IMR-90 (cell line): Measurements from ENCODE around the gene FAM168A. TPM values are rescaled to one million over a fixed set of nuclear protein-coding genes. Genes with fewer than 3 reads are reported as not detected.

Experiments
- ATAC-seq: fragments of 200-7000 bp; cut with Tn5 transposase; 2 replicates; pipeline ENCODE4 v1.9.1; 2020; ENCODE audit warnings: low read depth, mild to moderate bottlenecking, moderate library complexity
- BruUV-seq: library from RNA; stranded (reverse); fragments of 400-500 nt; replicated peaks from 2 replicates; lab custom pipeline; 2021; lab: Mats Ljungman, UMichigan
- CTCF ChIA-PET: fragments of 300-600 bp; formaldehyde crosslinking; extraction: SDS; loops from one replicate; lab custom pipeline; 2021; ENCODE audit warnings: antibody characterized with exemption; lab: Yijun Ruan, JAX
- POLR2A ChIA-PET: fragments of 300-600 bp; sonication (Branson Sonifier 250); formaldehyde crosslinking; loops from one replicate; lab custom pipeline; 2022; ENCODE audit warnings: antibody characterized with exemption; ENCODE audit not compliant: unreplicated experiment; lab: Charles Lee
- DNase-seq: peaks from one replicate; pipeline ENCODE4 v3.0.0; 2013
- H2AFZ ChIP-seq: replicated peaks from 2 replicates; pipeline ENCODE3; 2013; ENCODE audit warnings: low read length, mild to moderate bottlenecking; ENCODE audit not compliant: poor library complexity
- H2AK5ac ChIP-seq: 2 replicates; pipeline ENCODE4 v1.6.1; 2013; ENCODE audit warnings: low read depth, low read length, inconsistent platforms
- H2AK9ac ChIP-seq: replicated peaks from 2 replicates; pipeline ENCODE3; 2013; ENCODE audit warnings: mild to moderate bottlenecking, low read depth, low read length, moderate library complexity; ENCODE audit not compliant: poor library complexity
- H2BK120ac ChIP-seq: 2 replicates; pipeline ENCODE4 v1.6.1; 2013; ENCODE audit warnings: low read depth, low read length, inconsistent platforms
- H2BK15ac ChIP-seq: 3 replicates; pipeline ENCODE4 v1.6.1; 2013; ENCODE audit warnings: low read depth, low read length, inconsistent platforms
- H2BK20ac ChIP-seq: 2 replicates; pipeline ENCODE4 v1.6.1; 2013; ENCODE audit warnings: low read depth, mild to moderate bottlenecking, inconsistent platforms, low read length, moderate library complexity
- H2BK5ac ChIP-seq: 2 replicates; pipeline ENCODE4 v1.6.1; 2013; ENCODE audit warnings: mild to moderate bottlenecking, low read depth, low read length, inconsistent platforms; ENCODE audit not compliant: poor library complexity, severe bottlenecking
- H3K14ac ChIP-seq: replicated peaks from 2 replicates; pipeline ENCODE4 v1.6.1; 2013; ENCODE audit warnings: low read depth, low read length, inconsistent platforms
- H3K18ac ChIP-seq: 2 replicates; pipeline ENCODE4 v1.6.1; 2013; ENCODE audit warnings: low read depth, low read length, control low read depth
- H3K23ac ChIP-seq: 2 replicates; pipeline ENCODE4 v1.6.1; 2013; ENCODE audit warnings: low read depth, low read length, inconsistent platforms
- H3K27ac ChIP-seq: 2 replicates; pipeline ENCODE4 v1.5.1; 2013; ENCODE audit warnings: mild to moderate bottlenecking, control low read depth, low read length; ENCODE audit not compliant: insufficient read depth
- H3K27me3 ChIP-seq: 2 replicates; pipeline ENCODE4 v1.6.1; 2013; ENCODE audit warnings: low read length; ENCODE audit not compliant: control insufficient read depth, insufficient read depth
- H3K36me3 ChIP-seq: 2 replicates; pipeline ENCODE4 v1.6.1; 2013; ENCODE audit warnings: low read length, mixed read lengths; ENCODE audit not compliant: control insufficient read depth, insufficient read depth
- H3K4ac ChIP-seq: 2 replicates; pipeline ENCODE4 v1.6.1; 2013; ENCODE audit warnings: low read depth, low read length, inconsistent platforms
- H3K4me1 ChIP-seq: 2 replicates; pipeline ENCODE4 v1.6.1; 2013; ENCODE audit warnings: low read length, mixed read lengths; ENCODE audit not compliant: control insufficient read depth, insufficient read depth
- H3K4me2 ChIP-seq: 2 replicates; pipeline ENCODE4 v1.6.1; 2013; ENCODE audit warnings: low read depth, mild to moderate bottlenecking, control low read depth, low read length, moderate library complexity
- H3K4me3 ChIP-seq: 2 replicates; pipeline ENCODE4 v1.5.1; 2013; ENCODE audit warnings: low read depth, mild to moderate bottlenecking, control low read depth, low read length, moderate library complexity; ENCODE audit not compliant: insufficient read depth
- H3K56ac ChIP-seq: 2 replicates; pipeline ENCODE4 v1.6.1; 2013; ENCODE audit warnings: low read length, inconsistent platforms; ENCODE audit not compliant: insufficient read depth; ENCODE audit errors: extremely low read depth
- H3K79me1 ChIP-seq, 2 experiments: 2 replicates each; pipeline ENCODE4 v1.6.1; 2013; ENCODE audit warnings: low read length in 2 of 2, inconsistent platforms in 1 of 2, low read depth in 1 of 2
- H3K9ac ChIP-seq: 2 replicates; pipeline ENCODE4 v1.6.1; 2013; ENCODE audit warnings: low read depth, low read length, control low read depth
- H3K9me1 ChIP-seq: 2 replicates; pipeline ENCODE4 v1.6.1; 2013; ENCODE audit warnings: low read length, inconsistent platforms; ENCODE audit not compliant: insufficient read depth
- H3K9me3 ChIP-seq: 2 replicates; pipeline ENCODE4 v1.6.1; 2013; ENCODE audit warnings: low read length; ENCODE audit not compliant: control insufficient read depth, insufficient read depth
- H4K20me1 ChIP-seq: 2 replicates; pipeline ENCODE4 v1.6.1; 2013; ENCODE audit warnings: low read length, inconsistent platforms; ENCODE audit not compliant: insufficient read depth
- H4K5ac ChIP-seq: 2 replicates; pipeline ENCODE4 v1.6.1; 2013; ENCODE audit warnings: mild to moderate bottlenecking, low read depth, low read length, control low read depth
- H4K8ac ChIP-seq, 2 experiments: 2 replicates each; pipeline ENCODE4 v1.6.1; 2013; ENCODE audit warnings: low read depth in 2 of 2, low read length in 2 of 2, control low read depth in 1 of 2, inconsistent platforms in 1 of 2
- H4K91ac ChIP-seq: 2 replicates; pipeline ENCODE4 v1.6.1; 2013; ENCODE audit warnings: low read depth, low read length, inconsistent platforms; ENCODE audit not compliant: insufficient read depth
- BHLHE40 ChIP-seq: fragments of 150-350 bp; IDR thresholded peaks from 2 replicates; pipeline ENCODE4 v1.6.1; 2016; ENCODE audit warnings: mild to moderate bottlenecking, low read depth, low read length
- CHD1 ChIP-seq: IDR thresholded peaks from 2 replicates; pipeline ENCODE4 v1.6.1; 2012; ENCODE audit warnings: low read depth, low read length, improper control_type of control experiment
- FOS ChIP-seq: fragments of 150-350 bp; IDR thresholded peaks from 2 replicates; pipeline ENCODE4 v1.6.1; 2016; ENCODE audit warnings: low read depth, low read length
- NFE2L2 ChIP-seq: fragments of 150-350 bp; IDR thresholded peaks from 2 replicates; pipeline ENCODE4 v1.6.1; 2016; ENCODE audit warnings: low read depth, mild to moderate bottlenecking, low read length
- RCOR1 ChIP-seq: IDR thresholded peaks from 2 replicates; pipeline ENCODE4 v1.6.1; 2012; ENCODE audit warnings: mild to moderate bottlenecking, low read length, improper control_type of control experiment; ENCODE audit not compliant: insufficient replicate concordance
- WGBS, 2 experiments: methylation state at CpG; one replicate each; pipeline versions ENCODE4 v1.1.5 to v1.1.7; 2013; ENCODE audit warnings: missing lambda C conversion rate in 2 of 2; ENCODE audit not compliant: insufficient read length in 1 of 2; ENCODE audit errors: extremely low coverage in 2 of 2; 5-methylcytosine and 5-hydroxymethylcytosine counted together
- dilution Hi-C: fragments of 300-500 bp; cut with HindIII; formaldehyde crosslinking; loops from one replicate; pipeline ENCODE4 v1.14.3; 2018; ENCODE audit warnings: low sequenced_read_pairs; ENCODE audit not compliant: unreplicated experiment
- in situ Hi-C: fragments of 300-500 bp; cut with MboI; formaldehyde crosslinking; loops from 3 replicates; pipeline ENCODE4 v1.14.3; 2019; ENCODE audit warnings: low sequenced_read_pairs, inconsistent platforms, mixed read lengths
- intact Hi-C: fragments of 100-400 bp; cut with micrococcal nuclease; formaldehyde crosslinking; loops from 2 replicates; pipeline ENCODE4 v1.10.0; 2022
- polyA plus RNA-seq, 3 experiments: library from polyadenylated mRNA; depleted of rRNA; stranded (reverse); fragments of >200 nt; gene quantifications; 2 replicates each; pipeline ENCODE4 v1.2.3, GENCODE V29; 2012; ENCODE audit warnings: low replicate concordance in 1 of 3
- total RNA-seq: library from RNA; depleted of rRNA; stranded (reverse); fragments of >200 nt; gene quantifications from 2 replicates; pipeline ENCODE4 v1.2.3, GENCODE V29; 2012
- TF ChIP-seq, protein P1 (sequence below): fragments of 150-350 bp; IDR thresholded peaks from 2 replicates; pipeline ENCODE4 v1.6.1; 2017; ENCODE audit warnings: mild to moderate bottlenecking, antibody characterized with exemption, low read length, low read depth

Gene FAM168A
- total and polyA plus RNA-seq, 2 of the 4 experiments (the other 2 are of a cell fraction), result 13.1 to 22.8 TPM

- Histone ChIP-seq H2BK120ac (no peak overlapping the region), H4K8ac (no peak overlapping the region), H4K5ac (no peak overlapping the region), H4K20me1 (peaks cover 14% of the 10 kb centered on the region), H3K14ac (no peak overlapping the region), H2BK5ac (no peak overlapping the region), H3K56ac (no peak overlapping the region), H3K23ac (no peak overlapping the region), H3K18ac (no peak overlapping the region), H3K79me1 (peaks cover 12 to 23% of the 10 kb centered on the region in 2 experiments), H2AFZ (no peak overlapping the region), H2AK9ac (peak overlapping the region; percentile 63), H3K9me1 (peaks cover 10% of the 10 kb centered on the region; the same call in 1 of the 2 replicates), H2BK20ac (no peak overlapping the region), H3K36me3 (peaks cover 4% of the 10 kb centered on the region; the same call in 1 of the 2 replicates), H3K9ac (no peak overlapping the region), H3K9me3 (no peaks in the 10 kb centered on the region), H2AK5ac (no peak overlapping the region), H2BK15ac (no peak overlapping the region), H4K91ac (no peak overlapping the region), H3K4ac (no peak overlapping the region), H3K27me3 (no peaks in the 10 kb centered on the region), H3K4me2 (no peak overlapping the region), H3K4me1 (peaks cover 9% of the 10 kb centered on the region), H3K27ac (no peak overlapping the region), H3K4me3 (no peak overlapping the region)
- WGBS, 2 experiments, result 93% methylated on average over 14 of the region's 31 CpGs; no CpG with 5 or more reads in 1 of the 2 experiments
- ChIA-PET POLR2A (no interaction called here), CTCF (interaction anchor here (1.5 to 2.9 kb wide), 3 partner anchors 16 to 86 kb away, joined by 5 to 16 read pairs (median 5); partner anchors contain the start of gene RELT)
- dilution Hi-C loops, result no loop called here
- in situ Hi-C loops, result no loop called here
- BruUV-seq, result no TSS peak
- no peak for TF ChIP-seq RCOR1
- no peak for TF ChIP-seq NFE2L2
- no peak for TF ChIP-seq BHLHE40
- no peak for TF ChIP-seq FOS
- TF ChIP-seq, protein P1, sequence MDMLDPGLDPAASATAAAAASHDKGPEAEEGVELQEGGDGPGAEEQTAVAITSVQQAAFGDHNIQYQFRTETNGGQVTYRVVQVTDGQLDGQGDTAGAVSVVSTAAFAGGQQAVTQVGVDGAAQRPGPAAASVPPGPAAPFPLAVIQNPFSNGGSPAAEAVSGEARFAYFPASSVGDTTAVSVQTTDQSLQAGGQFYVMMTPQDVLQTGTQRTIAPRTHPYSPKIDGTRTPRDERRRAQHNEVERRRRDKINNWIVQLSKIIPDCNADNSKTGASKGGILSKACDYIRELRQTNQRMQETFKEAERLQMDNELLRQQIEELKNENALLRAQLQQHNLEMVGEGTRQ, result no peak
- TF ChIP-seq CHD1, result no peak
- ATAC-seq, result no peak
- no peak for DNase-seq
- intact Hi-C loops, result loop anchor here (1.0 kb wide), 3 partner anchors 41 to 97 kb away; no protein-coding TSS in a partner anchor
Observed at GRCh38 chr11:73392108-73393010, 205.6 kb downstream of the FAM168A start.
